Loucy (cell line): ENCODE measurements around the gene NKAPL.

ENCODE experiments used
- CTCF ChIP-seq: fragments of 200-600 bp; sonication (generic); conservative IDR thresholded peaks from 2 replicates; pipeline ENCODE4 v1.5.1; 2014; ENCODE audit warnings: mild to moderate bottlenecking, antibody characterized with exemption, low read length
- EZH2phosphoT487 ChIP-seq: fragments of 200-600 bp; IDR thresholded peaks from 2 replicates; pipeline ENCODE4 v1.6.1; 2018; ENCODE audit warnings: antibody characterized with exemption, mild to moderate bottlenecking, moderate library complexity, borderline replicate concordance

GRCh38 chr6:28295326-28295725 is 36.2 kb downstream of the NKAPL start:
- TF ChIP-seq CTCF (no peak), EZH2phosphoT487 (no peak)
